GM21825 (cell line): Measurements from ENCODE around the gene ITGA6.

Experiments
- ATAC-seq: cut with Tn5 transposase; IDR thresholded peaks from one replicate; pipeline ENCODE4 v1.9.1; 2021; ENCODE audit warnings: mild to moderate bottlenecking, moderate library complexity; ENCODE audit not compliant: unreplicated experiment

ITGA6 gene

GRCh38 chr2:172415865-172416183 is 11.6 kb upstream of the ITGA6 start:
- no peak for ATAC-seq

- no peak for ATAC-seq
Measured at GRCh38 chr2:172416447-172417058, 10.8 kb upstream of the ITGA6 start.

- no peak for ATAC-seq
Measured at GRCh38 chr2:172420216-172420615, 7.2 kb upstream of the ITGA6 start.

GRCh38 chr2:172423160-172423559 is 4.2 kb upstream of the ITGA6 start:
- ATAC-seq, result no peak

GRCh38 chr2:172425336-172425735 is 2.0 kb upstream of the ITGA6 start:
- ATAC-seq, result no peak

GRCh38 chr2:172426635-172427255 is 641 bp upstream of the ITGA6 start:
- ATAC-seq, result no peak

- ATAC-seq, result no peak
Measured at GRCh38 chr2:172427990-172428831, 825 bp downstream of the ITGA6 start.

GRCh38 chr2:172428832-172429210 is 1.4 kb downstream of the ITGA6 start:
- no peak for ATAC-seq

- ATAC-seq, result no peak
Measured at GRCh38 chr2:172429301-172429968, 2.0 kb downstream of the ITGA6 start.

- ATAC-seq, result no peak
Measured at GRCh38 chr2:172430027-172430426, 2.6 kb downstream of the ITGA6 start.

- ATAC-seq, result no peak
Measured at GRCh38 chr2:172430678-172431077, 3.3 kb downstream of the ITGA6 start.

- no peak for ATAC-seq
Measured at GRCh38 chr2:172431463-172431862, 4.1 kb downstream of the ITGA6 start.

GRCh38 chr2:172431993-172432392 is 4.6 kb downstream of the ITGA6 start:
- no peak for ATAC-seq

GRCh38 chr2:172433144-172433543 is 5.8 kb downstream of the ITGA6 start:
- ATAC-seq, result no peak

- ATAC-seq, result no peak
Measured at GRCh38 chr2:172434821-172435605, 7.6 kb downstream of the ITGA6 start.

- no peak for ATAC-seq
Measured at GRCh38 chr2:172435606-172435911, 8.2 kb downstream of the ITGA6 start.

GRCh38 chr2:172436889-172437288 is 9.5 kb downstream of the ITGA6 start:
- no peak for ATAC-seq

GRCh38 chr2:172437419-172438341 is 10.3 kb downstream of the ITGA6 start:
- no peak for ATAC-seq

- no peak for ATAC-seq
Measured at GRCh38 chr2:172438741-172439508, 11.5 kb downstream of the ITGA6 start.
